ENCODE measurements around the gene ITSN1.

DNA sequence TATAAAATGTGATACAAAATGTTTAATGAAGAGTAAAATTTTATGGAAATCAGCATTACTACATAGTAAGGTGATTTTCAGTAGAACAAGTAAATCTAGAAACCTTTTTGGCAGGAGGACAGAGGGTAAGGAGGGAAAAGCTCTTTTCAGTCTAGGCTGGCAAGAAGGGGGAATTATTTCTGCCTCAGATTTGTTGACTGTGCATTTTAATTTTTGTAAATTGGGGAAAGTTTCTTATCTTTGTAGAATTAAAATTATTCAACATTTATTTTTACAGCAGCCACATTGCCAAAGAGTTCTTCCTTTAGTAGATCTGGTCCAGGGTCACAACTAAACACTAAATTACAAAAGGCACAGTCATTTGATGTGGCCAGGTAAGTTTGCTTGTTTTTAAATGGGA, 109.2 kb downstream of the ITSN1 start:
- TF ChIP-seq, protein P1, sequence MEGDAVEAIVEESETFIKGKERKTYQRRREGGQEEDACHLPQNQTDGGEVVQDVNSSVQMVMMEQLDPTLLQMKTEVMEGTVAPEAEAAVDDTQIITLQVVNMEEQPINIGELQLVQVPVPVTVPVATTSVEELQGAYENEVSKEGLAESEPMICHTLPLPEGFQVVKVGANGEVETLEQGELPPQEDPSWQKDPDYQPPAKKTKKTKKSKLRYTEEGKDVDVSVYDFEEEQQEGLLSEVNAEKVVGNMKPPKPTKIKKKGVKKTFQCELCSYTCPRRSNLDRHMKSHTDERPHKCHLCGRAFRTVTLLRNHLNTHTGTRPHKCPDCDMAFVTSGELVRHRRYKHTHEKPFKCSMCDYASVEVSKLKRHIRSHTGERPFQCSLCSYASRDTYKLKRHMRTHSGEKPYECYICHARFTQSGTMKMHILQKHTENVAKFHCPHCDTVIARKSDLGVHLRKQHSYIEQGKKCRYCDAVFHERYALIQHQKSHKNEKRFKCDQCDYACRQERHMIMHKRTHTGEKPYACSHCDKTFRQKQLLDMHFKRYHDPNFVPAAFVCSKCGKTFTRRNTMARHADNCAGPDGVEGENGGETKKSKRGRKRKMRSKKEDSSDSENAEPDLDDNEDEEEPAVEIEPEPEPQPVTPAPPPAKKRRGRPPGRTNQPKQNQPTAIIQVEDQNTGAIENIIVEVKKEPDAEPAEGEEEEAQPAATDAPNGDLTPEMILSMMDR (IDR thresholded peaks at IDR 0.05) = no peak
- TF ChIP-seq POLR2A (IDR thresholded peaks at IDR 0.05) = no peak
